Hair follicular keratinocyte (primary cell): ENCODE results near the gene RIMBP3C. TPM values are rescaled to one million over a fixed set of nuclear protein-coding genes. Genes with fewer than 3 reads are reported as not detected.

Experiments used
- total RNA-seq: library from RNA; depleted of rRNA; stranded (reverse); fragments of >200 nt; gene quantifications from 2 replicates; pipeline ENCODE4 v1.2.3, GENCODE V29; 2015

RIMBP3C gene, protein sequence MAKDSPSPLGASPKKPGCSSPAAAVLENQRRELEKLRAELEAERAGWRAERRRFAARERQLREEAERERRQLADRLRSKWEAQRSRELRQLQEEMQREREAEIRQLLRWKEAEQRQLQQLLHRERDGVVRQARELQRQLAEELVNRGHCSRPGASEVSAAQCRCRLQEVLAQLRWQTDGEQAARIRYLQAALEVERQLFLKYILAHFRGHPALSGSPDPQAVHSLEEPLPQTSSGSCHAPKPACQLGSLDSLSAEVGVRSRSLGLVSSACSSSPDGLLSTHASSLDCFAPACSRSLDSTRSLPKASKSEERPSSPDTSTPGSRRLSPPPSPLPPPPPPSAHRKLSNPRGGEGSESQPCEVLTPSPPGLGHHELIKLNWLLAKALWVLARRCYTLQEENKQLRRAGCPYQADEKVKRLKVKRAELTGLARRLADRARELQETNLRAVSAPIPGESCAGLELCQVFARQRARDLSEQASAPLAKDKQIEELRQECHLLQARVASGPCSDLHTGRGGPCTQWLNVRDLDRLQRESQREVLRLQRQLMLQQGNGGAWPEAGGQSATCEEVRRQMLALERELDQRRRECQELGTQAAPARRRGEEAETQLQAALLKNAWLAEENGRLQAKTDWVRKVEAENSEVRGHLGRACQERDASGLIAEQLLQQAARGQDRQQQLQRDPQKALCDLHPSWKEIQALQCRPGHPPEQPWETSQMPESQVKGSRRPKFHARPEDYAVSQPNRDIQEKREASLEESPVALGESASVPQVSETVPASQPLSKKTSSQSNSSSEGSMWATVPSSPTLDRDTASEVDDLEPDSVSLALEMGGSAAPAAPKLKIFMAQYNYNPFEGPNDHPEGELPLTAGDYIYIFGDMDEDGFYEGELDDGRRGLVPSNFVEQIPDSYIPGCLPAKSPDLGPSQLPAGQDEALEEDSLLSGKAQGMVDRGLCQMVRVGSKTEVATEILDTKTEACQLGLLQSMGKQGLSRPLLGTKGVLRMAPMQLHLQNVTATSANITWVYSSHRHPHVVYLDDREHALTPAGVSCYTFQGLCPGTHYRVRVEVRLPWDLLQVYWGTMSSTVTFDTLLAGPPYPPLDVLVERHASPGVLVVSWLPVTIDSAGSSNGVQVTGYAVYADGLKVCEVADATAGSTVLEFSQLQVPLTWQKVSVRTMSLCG (N-terminal part only)
- not detected in 2 replicates for total RNA-seq

GRCh38 chr22:21551361-21551760 lies at the start of gene RIMBP3C:
RIMBP3C (minus strand) TSS chr22:21551461; CDS start chr22:21550976, 485 bp downstream.

GRCh38 chr22:21567456-21568346 lies 16.4 kb upstream of the RIMBP3C start, which contains the start of gene UBE2L3:
UBE2L3 (plus strand) TSS chr22:21567714; CDS start chr22:21567745, 31 bp downstream.

Other genes starting within 250 kb of the RIMBP3C start
- gene RIMBP3B, start 167.7 kb downstream of the RIMBP3C start, total RNA-seq = not detected in 2 replicates
- 1.6 and 1.7 TPM in 2 replicates for gene HIC2, start 134.1 kb downstream of the RIMBP3C start, total RNA-seq
- gene TMEM191C, start 84.1 kb downstream of the RIMBP3C start, total RNA-seq = 0.08 and 0.47 TPM in 2 replicates
- 65.3 and 84.4 TPM in 2 replicates for gene UBE2L3, start 16.3 kb upstream of the RIMBP3C start, total RNA-seq
- 103 and 157 TPM in 2 replicates for gene YDJC, start 78.6 kb upstream of the RIMBP3C start, total RNA-seq
- not detected in 2 replicates for gene CCDC116, start 81.3 kb upstream of the RIMBP3C start, total RNA-seq
- 124 and 205 TPM in 2 replicates for gene SDF2L1, start 90.8 kb upstream of the RIMBP3C start, total RNA-seq
- gene PPIL2, start 114.6 kb upstream of the RIMBP3C start, total RNA-seq = 17.6 and 19.1 TPM in 2 replicates
- gene YPEL1, start 184.3 kb upstream of the RIMBP3C start, total RNA-seq = 0.08 TPM in 1 of 2 replicates, not detected in the other